ENCODE measurements around the gene LRRC26.

- TF ChIP-seq CTCF (IDR thresholded peaks at IDR 0.05; ENCODE audit: low read length) (no peak), EZH2 (IDR thresholded peaks at IDR 0.05; ENCODE audit: borderline replicate concordance, low read length) (no peak)
These were observed 28.4 kb upstream of the LRRC26 start for GRCh38 chr9:137198051-137198901.

Data from OCI-LY1 (cell line).